NCI-H2081 treated with DMSO at 0.1 percent for 48 hours (cell line): ENCODE results near the gene CAMK1D.
"Not testable (repeated sequence)": the region's sequence is repeated elsewhere in the genome, so short reads cannot be mapped to it uniquely, and the experiment has no call there.

Experiments used
- DNase-seq: peaks from one replicate; lab custom pipeline; 2025; lab: John Stamatoyannopoulos, UW

The CAMK1D gene

GRCh38 chr10:12796401-12797160 lies 447.2 kb downstream of the CAMK1D start:
- no peak for DNase-seq

DNA sequence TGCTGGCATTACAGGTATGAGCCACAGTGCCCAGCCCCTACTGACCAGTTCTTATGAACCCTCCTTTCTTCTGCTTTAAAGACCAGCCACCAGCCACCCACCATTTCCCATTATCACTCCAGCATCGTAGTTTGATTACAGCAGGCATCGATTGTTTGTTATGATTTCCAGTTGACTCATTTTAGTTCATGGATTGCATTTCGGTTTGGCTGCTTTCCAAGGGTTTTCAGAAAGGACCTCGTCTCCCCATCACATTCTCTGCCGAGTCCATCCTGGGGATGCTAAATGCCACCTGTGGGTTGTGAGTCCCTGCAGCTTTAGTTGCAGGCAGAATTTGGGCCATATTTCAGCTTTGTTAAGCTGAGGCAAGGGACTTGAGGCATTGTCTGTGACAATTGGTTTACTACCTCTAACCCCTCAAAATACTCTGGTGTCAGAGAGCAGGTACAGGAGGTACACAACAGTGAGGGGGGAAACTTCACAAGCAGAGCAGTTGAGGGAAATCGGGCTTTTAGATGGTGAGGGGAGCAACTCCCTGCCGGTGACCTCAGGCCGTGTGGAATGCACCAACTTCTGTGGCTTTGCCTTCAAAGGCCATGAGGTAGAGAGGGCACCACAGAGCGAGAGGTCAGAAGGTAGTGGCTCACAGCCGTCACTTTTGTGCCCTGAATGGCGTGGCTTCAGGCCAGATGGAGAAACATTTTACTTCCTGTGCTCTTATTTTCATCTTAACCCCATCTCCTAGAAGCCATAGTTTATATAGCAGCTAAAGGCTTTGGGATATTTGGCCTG lies 448.3 kb downstream of the CAMK1D start:
- no peak for DNase-seq

DNA sequence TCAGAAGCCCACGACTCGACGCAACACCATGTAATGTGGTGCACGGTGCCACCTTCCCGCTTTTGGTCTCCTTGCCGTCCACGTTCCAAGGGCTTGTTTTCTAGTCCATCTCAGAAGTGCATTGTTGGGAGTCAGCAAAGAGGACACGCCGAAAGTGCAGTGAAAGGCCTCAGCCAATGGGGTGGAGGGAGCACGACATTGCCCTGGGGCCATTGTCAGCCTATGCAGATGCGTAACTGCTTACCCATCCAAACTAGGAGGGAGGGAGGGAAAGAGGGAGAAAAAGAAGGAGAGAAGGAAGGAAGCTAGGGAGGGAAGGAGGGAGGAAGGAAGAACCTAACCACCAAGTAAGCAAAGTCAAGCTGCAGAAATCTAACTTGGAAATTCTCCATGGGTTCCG lies 449.8 kb downstream of the CAMK1D start:
- DNase-seq = no peak

DNA sequence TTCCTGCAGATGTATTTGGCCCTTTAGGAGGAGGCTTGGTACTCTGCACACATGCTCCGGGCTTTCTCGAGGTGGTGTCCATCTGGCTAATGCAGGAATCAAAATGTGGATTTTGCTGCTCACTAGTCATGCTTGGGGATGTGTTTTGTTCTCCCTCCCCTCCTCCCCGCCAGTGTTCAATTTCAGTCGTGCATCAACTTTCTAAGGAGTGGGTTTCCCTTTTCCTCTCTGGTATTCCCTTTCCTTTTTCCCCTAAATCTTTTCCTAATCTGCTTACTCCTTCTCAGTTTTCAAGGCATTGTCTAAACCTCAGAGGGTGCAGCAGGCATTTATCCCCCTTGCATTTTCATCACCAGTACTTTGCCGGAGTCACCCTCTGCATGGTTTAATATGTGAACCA lies 450.4 kb downstream of the CAMK1D start:
- DNase-seq = no peak

GRCh38 chr10:12800302-12800701 lies 451.0 kb downstream of the CAMK1D start:
- DNase-seq = no peak

GRCh38 chr10:12801214-12802087 lies 452.1 kb downstream of the CAMK1D start:
- DNase-seq = no peak

DNA sequence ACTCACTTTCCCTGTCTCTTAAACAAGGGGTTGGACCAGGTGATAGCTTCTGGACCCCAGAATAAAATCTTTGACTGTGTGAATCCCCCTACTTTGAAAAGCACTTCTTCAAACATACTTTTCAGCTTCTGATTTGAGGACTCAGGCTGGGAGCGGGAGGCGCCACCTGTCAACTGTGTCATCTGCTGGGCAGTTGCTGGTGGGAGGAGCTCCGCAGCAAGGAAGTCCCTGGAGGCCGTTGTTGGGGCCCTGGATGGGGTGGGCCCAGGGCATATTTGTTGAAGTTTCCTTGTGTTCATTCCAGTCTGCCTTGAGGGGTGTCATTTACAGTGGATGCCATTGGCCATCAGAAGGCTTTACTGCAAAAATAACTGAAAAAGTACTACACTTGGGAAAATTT lies 454.4 kb downstream of the CAMK1D start:
- DNase-seq = no peak

GRCh38 chr10:12806228-12807095 lies 457.1 kb downstream of the CAMK1D start:
- no peak for DNase-seq

DNA sequence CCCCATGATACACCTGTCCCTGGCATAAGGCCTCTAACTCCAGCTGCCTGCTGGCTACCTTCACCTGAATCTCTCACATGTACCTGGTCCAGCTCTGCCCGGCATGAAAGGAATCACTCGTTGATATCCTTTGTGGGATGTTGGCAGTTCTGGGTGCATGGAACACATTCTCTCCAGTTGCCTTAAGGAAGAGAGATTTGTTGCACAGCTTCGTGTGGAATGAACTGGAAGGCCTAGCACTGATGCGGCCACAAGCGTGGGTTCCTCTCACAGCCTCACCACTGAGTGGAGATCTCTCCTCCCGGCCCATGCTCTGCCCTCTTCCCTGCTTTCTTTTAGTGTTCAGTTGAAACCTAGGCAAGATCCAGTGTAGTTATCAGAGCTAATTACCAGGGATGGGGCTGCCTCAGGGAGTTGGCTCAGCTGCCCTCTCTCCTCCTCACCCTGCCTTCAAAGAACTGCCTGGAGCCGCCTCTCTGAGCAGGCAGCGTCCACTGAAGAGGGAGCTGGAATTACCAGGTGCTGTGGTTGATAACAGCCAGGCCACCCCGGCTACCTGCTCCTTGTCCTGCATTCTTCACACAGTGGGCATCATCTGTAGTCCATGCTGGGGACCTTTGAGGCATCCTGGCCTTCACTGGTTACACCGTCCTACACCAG lies 457.9 kb downstream of the CAMK1D start:
- DNase-seq = no peak

DNA sequence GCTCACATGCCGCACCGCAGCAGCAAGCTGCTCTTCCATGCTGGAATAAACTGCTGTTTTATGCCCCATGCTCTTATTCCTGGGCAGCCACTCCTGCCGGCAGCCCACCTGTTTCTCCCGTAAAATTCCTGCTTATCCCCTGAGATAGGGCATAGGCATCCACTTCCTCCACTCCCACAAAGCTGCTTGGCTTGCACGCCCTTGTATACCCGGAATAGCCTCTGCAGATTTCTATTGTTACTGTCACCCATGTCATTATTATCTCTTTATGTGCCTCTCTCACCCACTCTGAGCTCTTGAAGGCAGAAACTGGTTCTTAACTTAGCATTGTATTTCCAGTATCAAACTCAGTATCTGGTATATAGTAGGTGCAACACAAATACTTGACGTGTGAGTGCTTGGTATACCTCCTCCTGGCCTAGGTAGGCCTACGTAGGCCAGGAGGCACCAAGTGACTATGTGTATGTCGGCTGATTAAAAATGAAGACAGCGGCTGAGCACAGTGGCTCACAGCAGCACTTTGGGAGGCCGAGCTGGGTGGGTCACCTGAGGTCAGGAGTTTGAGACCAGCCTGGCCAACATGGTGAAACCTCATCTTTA lies 458.8 kb downstream of the CAMK1D start:
- no peak for DNase-seq

GRCh38 chr10:12810046-12810445 lies 460.7 kb downstream of the CAMK1D start:
- DNase-seq = not testable (repeated sequence)

- no peak for DNase-seq
Measured at GRCh38 chr10:12811826-12812225, 462.5 kb downstream of the CAMK1D start.

DNA sequence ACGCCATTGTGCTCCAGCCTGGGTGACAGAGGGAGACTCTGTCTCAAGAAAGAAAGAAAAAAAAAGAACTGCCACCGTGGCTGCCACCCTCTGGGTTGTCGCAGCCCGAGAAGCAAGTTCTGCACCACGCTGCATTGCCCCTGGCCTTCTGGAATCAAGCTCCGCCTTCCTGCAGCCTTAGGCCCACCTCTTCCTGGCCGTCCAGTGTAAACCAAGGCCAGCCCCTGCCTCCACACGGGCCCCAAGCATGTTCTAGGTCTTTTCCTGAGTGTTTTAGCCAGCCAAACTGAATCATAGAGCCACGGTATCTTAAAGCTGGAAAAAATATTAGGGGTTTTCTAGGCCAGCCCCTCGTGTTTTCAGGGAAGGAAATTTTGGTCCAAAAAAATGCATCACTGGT lies 463.2 kb downstream of the CAMK1D start:
- DNase-seq = no peak

DNA sequence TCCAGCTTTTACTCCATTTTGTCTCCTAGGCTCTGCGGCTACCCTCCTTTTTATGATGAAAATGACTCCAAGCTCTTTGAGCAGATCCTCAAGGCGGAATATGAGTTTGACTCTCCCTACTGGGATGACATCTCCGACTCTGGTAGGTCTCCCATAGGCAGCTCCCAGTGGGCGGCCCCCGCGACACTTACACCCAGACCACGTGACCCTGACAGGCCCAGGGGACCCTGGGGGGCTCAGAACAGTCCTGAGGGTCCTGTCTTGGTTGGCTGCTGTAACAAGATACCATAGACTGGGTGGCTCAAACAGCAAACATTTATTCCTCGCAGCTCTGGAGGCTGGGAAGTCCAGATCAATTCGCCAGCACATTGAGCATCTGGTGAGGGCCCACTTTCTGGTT lies 464.8 kb downstream of the CAMK1D start:
- DNase-seq = no peak

- DNase-seq = no peak
Measured at GRCh38 chr10:12819071-12819470, 469.7 kb downstream of the CAMK1D start.

DNA sequence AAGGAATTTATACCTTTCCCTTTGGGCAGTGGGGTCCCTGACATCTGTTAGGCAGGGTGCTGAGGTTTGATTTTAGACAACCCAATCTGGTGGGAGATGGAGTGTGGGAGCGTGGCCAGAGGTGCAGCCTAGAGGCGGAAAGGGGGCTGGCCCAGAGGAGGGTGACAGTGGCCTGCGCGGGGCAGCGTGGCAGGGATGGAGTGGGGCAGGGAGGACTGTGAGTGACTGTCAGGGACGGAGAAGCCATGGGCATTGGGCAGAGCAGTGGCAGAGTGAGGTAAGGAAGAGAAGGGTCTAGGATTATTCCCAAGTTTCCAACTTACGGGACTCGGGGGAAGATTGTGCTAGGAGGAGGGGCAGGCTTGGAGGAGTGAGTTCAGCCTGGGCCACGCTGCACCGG lies 470.3 kb downstream of the CAMK1D start:
- no peak for DNase-seq

- DNase-seq = no peak
Measured at GRCh38 chr10:12822126-12822892, 473.0 kb downstream of the CAMK1D start.

- DNase-seq = no peak
Measured at GRCh38 chr10:12822893-12823170, 473.5 kb downstream of the CAMK1D start.

DNA sequence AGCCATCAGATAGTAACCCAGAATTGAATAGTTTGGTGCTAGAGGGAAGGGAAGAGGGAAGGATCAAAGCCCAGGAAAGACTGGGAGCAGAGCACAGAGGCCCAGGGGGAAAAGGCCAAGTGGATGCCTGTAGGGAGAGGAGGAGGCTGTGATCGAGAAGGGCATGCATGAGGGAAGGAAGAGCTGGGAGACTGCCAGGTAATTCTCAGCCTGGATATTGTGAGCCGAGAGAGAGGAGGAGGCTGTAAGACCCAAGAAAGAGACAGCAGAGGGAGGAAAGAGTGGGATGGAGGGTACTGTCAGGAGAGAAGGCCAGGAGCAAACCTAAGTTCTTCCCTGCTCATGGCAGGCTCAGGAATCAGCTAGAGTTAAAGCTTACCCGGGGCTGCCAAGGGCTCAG lies 474.0 kb downstream of the CAMK1D start:
- DNase-seq = no peak

- DNase-seq = no peak
Measured at GRCh38 chr10:12825260-12825849, 476.0 kb downstream of the CAMK1D start.
